ENCODE data around the gene ASIP.
"Not testable (repeated sequence)": the region's sequence is repeated elsewhere in the genome, so short reads cannot be mapped to it uniquely, and the experiment has no call there.

The ASIP gene

DNA sequence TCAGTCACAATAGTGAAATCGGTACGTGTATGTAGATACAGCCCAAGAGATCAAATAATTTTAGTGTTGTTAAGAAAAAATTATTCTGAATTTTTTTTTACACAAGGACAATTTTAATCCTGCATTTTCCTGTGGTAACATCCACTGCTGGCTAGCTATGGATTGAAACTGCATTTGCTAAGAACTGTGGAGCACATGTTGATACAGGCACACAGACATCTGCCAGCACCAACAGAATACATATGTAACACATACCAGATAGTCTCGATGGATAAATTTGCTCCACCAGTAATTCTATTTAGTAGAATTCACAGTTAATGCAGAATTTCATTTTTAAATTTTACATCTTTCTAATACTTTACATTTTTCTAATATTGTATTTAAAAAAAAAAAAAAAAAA lies 2.2 kb downstream of the ASIP start:
- DNase-seq = no peak

DNA sequence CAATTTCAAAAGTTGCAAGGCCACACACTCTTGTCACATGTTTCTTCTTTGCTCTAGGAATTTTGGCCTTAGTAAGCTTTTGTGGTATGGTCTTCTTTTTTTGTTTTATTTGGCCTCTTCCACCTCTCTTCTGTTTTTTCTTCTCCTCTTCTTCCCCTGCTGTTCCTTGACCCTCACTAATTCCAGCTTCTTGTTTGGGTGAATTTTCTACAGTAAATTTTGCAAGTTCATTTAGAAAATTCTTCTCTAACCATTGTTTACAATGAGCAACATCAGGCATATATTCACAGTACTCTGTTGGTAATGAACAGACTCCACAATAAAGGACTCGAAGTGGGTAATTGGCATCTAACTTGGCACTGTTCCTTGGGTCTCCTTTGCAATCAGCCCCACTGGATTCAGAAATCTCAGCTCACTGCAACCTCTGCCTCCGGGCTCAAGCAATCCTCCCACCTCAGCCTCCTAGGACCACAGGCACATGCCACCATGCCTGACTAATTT lies 5.0 kb downstream of the ASIP start:
- no peak for DNase-seq

DNA sequence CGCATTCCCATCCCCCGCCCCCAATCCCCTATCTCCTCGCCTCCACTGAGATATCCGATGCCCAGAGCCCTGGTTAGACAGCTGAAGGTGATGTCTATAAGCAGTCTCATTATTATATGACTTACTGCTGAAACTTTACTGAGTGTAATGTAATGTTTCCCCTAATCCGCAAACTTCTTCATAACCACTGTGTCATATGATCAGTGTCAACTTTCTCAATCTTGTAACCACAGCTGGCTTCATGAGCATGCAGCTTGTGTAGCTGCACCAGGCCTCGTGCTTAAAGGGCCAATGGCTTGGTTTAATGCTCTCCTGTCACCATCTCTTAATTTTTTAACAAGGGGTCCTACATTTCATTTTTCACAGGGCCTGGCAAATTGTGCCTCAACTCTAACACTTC lies 8.1 kb downstream of the ASIP start:
- DNase-seq = peak; percentile 87 to 90

DNA sequence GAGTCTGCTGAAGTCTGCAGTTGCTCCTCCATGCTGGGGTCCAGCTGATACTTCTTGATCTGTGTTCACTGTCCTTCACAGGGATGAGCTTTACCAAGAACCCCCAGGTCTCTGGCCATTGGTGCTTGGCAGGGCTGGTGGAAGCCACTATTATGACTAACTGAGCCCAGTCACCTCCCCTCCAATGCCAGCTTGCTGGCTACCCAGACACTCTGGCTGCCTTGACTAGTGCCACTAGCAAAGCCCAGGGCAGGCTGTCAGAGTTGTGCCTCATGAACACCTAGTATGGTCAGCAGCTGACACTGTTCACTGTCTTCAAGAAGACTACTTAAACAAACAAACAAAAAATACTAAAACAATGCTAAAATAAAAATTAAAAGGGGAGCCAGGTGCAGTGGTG lies 8.8 kb downstream of the ASIP start:
- DNase-seq = no peak

DNA sequence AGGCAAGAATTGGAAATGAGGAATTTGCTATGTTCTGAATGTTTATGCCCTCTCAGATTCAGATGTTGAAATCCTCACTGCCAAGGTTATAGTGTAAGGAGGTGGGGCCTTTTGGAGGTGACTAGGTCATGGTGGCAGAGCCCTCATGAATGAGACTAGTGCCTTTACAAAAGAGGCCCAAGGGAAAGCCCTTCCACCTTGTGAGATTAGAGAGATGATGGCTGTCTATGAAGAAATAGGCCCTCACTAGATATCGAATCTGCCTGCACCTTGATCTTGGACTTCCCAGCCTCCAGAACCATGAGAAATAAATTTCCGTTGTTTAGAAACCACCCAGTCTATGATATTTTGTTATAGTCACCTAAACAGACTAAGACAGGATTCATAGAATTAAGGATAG lies 10.4 kb downstream of the ASIP start:
- DNase-seq = no peak

GRCh38 chr20:34252431-34253086 lies 11.3 kb downstream of the ASIP start:
- not testable (repeated sequence) for DNase-seq

DNA sequence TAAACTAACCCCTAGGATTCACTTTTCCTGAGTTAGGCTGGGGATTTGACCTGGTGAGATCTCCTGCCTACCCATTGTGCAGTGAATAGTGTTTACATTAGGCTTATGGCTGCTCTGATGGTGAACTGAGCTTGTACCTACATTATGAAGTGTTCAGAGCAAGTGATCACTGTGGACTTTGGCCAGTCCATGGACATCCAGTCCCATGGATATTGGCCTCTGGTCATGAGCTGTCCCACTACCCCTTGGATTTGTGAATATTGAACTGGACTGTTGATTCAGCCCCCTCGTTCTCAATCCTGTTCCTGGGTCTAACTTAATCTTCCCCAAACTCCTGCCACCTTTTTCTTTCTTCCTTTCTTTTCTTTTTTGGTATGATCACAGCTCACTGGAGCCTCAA lies 13.8 kb downstream of the ASIP start:
- no peak for DNase-seq

DNA sequence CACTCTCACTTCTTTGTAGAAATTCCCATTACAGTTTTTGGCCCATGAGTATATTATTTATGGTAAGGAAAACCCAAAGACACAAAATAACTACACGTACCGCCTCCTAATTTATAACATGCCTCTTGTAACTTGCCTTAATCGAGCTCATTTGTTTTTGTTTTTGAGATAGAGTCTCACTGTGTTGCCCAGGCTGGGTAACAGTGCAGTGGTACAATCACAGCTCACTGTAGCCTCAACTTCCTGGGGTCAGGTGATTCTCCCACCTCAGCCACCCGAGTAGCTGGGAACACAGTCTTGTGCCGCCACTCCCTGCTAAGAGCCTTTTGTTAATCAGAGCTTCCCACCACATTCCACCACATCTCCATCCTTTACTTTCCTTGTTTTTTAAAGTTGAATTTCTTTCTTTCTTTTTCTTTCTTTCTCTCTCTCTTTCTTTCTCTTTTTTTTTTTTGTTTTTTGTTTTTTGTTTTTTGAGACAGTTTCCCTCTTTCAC lies 15.5 kb downstream of the ASIP start:
- DNase-seq = no peak

- DNase-seq = no peak
These were observed 19.2 kb downstream of the ASIP start for GRCh38 chr20:34260208-34260942.

DNA sequence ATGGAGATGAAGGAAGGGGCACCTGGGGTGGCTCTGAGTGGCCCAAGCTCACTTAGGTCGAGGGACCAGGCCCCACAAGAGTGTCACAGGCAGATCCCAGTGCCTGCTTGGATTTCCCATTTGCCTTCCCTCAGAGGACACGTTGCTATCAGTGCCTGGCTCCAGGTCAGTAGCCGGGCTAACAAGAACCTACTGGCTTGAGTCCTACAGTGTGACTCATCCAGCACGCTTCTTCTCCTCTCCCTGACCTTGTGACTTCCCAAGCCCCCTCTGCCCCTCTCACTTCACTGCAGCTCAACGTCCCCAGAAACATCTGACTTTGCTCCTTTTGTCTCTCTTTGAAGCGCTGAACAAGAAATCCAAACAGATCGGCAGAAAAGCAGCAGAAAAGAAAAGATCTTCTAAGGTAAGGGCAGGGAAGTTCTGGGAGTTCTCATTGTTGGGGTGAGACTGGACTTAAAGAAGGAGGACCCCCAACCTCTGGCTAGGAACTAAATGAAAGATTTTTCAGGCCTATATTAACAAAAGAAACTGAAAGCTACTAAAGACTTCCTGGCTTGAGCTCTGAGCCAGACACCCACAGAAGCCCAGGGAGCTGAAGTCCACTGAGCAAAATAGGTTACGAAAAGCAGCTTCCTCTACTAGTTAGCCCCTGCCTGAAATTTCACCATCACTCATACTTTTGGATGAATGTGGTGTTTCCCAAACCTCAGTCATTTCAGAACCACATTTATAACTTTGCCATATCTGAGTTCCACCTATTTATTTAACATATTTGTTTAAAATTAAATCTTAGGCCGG lies 21.5 kb downstream of the ASIP start:
- DNase-seq = peak; percentile 75 to 77

- DNase-seq = not testable (repeated sequence)
These were observed 22.2 kb downstream of the ASIP start for GRCh38 chr20:34263468-34263867.

GRCh38 chr20:34264141-34264540 lies 22.9 kb downstream of the ASIP start:
- no peak for DNase-seq

DNA sequence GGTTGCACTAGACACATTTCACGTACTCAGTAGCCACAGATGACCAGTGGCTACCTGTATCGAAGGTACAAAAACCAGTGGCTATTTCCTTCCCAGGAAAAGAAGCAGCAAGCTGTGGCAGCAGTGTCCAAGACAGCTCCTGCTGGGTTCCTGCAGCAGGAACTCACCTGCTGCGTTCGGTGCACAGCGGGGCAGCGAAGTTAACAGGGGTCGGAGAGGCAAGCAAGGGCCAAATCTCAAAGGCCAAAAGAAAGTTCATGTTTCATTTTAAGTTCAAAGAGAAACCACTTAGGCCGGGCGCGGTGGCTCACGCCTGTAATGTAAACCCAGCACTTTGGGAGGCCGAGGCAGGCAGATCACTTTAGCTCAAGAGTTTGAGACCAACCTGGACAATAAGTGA lies 26.9 kb downstream of the ASIP start:
- DNase-seq = no peak

DNA sequence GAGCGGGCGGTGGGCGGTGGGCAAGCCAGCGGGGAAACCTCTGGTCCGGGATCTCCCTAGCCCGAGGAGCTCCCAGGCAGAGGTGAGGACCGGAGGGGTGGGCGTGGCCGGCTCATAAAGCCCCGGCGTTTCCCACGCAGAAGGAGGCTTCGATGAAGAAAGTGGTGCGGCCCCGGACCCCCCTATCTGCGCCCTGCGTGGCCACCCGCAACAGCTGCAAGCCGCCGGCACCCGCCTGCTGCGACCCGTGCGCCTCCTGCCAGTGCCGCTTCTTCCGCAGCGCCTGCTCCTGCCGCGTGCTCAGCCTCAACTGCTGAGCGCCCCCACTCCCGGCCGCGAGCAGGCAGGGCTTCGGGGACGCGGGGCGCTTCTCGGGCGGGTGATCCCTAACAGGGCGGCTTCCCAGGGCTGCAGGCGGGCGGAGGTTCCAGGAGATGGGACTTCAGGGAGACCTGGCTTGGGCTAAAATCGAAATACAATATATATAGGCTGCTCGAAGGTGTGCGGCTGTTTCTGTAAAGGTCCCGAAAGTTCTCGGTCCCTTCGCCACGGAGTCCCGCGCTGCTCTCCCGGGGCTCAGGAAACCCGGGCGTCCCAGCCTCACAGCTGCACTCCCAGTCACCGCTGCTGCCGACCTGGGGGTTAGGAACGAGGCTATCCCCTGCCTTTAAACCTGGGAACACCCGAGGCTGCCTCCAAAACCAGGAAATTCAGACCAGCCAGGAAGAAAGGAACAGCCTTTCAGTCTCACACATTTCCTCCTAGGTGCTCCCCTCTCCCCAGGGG lies 27.8 kb downstream of the ASIP start:
- no peak for DNase-seq

GRCh38 chr20:34269996-34270627 lies 28.9 kb downstream of the ASIP start:
- DNase-seq = no peak

DNA sequence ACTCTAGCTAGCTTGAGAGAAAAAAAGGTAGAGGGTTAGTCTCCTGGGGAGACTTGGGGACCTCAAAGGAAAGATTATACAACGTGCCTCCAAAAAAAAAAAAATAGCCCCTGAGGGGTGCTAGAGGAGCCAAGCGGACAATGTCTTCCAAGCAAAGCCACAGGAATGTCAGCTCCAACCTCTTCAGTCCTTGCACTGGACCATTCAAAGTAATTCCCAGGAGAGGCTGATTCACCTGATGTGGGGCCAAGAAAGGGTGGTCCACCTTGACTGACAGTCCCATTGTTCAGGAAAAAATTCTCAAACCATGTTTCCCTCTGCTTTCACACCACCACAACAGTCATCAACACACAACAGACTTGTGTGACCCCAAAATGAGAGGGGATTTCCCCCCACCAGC lies 30.7 kb downstream of the ASIP start:
- no peak for DNase-seq

- DNase-seq = no peak
These were observed 33.5 kb downstream of the ASIP start for GRCh38 chr20:34274694-34275093.

- no peak for DNase-seq
These were observed 40.0 kb downstream of the ASIP start for GRCh38 chr20:34281177-34281576.

DNA sequence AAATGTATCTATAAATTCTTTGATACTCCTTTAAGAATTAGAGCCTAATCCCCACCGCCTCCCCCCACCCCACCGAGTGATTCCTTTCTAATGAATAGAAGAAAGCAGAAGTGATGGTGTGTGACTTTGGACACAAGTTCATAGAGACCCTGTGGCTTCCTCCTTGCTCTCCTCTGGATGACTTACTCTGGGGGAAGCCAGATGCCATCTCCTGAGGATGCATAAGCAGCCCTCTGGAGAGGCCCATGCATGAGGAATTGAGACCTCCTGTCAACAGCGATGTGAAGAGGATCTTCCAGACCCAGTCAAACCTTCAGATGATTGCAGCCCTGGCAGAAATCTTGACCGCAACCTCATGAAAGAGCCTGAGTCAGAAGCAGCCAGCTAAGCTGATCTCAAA lies 40.8 kb downstream of the ASIP start:
- DNase-seq = no peak

GRCh38 chr20:34283844-34284243 lies 42.6 kb downstream of the ASIP start:
- DNase-seq = no peak

GRCh38 chr20:34285450-34285849 lies 44.2 kb downstream of the ASIP start:
- DNase-seq = no peak

GRCh38 chr20:34287500-34287899 lies 46.3 kb downstream of the ASIP start:
- not testable (repeated sequence) for DNase-seq

Data from AML-193 (cell line).